GM13977 (cell line): Measurements from ENCODE around the gene NDUFA12.

Source experiments
- DNase-seq: peaks from one replicate; pipeline ENCODE4 v3.0.0; 2012; ENCODE audit warnings: low spot score
- in situ Hi-C: fragments of 300-500 bp; cut with MboI; formaldehyde crosslinking; loops from one replicate; pipeline ENCODE4 v1.12.0; 2022; ENCODE audit warnings: low sequenced_read_pairs, low pct_unique_long_range_greater_than_20kb, mixed read lengths, inconsistent platforms; ENCODE audit not compliant: unreplicated experiment
- TF ChIP-seq, protein P1 (sequence below): IDR thresholded peaks from 2 replicates; pipeline ENCODE4 v1.5.1; 2012; ENCODE audit warnings: mild to moderate bottlenecking, control low read depth; ENCODE audit not compliant: insufficient read depth; ENCODE audit errors: extremely low read depth, missing control alignments

The NDUFA12 gene

DNA sequence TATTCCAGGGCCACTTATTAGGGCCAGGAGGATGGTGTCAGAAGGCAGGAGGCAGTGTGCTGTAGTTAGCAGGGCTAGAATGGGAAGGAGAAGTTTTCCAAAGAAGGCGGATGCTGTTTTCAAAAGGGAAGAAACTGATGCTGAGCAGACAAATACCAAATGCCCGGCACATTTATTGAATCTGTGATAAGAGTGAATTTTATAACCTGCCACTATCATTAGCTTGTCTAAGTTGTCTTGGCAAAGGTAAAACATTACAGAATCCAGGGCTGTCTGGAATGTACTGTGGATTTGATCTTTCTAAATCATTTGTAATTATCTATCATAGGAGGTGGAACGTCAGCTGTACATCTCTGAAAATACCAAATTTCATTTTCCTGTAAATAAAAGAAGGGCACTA lies 40.8 kb downstream of the NDUFA12 start:
- TF ChIP-seq, protein P1, sequence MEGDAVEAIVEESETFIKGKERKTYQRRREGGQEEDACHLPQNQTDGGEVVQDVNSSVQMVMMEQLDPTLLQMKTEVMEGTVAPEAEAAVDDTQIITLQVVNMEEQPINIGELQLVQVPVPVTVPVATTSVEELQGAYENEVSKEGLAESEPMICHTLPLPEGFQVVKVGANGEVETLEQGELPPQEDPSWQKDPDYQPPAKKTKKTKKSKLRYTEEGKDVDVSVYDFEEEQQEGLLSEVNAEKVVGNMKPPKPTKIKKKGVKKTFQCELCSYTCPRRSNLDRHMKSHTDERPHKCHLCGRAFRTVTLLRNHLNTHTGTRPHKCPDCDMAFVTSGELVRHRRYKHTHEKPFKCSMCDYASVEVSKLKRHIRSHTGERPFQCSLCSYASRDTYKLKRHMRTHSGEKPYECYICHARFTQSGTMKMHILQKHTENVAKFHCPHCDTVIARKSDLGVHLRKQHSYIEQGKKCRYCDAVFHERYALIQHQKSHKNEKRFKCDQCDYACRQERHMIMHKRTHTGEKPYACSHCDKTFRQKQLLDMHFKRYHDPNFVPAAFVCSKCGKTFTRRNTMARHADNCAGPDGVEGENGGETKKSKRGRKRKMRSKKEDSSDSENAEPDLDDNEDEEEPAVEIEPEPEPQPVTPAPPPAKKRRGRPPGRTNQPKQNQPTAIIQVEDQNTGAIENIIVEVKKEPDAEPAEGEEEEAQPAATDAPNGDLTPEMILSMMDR, result no peak
- no peak for DNase-seq
- in situ Hi-C loops, result no loop called here

DNA sequence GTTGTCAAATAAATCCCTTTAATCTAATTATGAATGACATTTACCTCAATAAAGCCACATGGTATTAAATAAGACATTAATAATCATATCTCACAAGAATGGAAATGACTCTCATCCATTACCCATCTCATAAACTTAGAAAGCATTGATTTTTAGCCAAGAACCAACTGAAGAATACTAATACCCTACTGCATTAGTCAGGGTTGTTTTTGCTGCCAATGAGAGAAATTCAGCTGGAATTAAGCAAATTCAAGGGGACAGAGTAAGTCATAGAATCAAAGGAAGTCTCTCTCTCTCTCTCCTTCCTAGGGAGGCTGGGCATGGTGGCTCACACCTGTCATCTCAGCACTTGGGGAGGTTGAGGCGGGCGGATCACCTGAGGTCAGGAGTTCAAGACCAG lies 41.6 kb downstream of the NDUFA12 start:
- TF ChIP-seq, protein P1, result no peak
- DNase-seq, result no peak
- in situ Hi-C loops, result no loop called here

DNA sequence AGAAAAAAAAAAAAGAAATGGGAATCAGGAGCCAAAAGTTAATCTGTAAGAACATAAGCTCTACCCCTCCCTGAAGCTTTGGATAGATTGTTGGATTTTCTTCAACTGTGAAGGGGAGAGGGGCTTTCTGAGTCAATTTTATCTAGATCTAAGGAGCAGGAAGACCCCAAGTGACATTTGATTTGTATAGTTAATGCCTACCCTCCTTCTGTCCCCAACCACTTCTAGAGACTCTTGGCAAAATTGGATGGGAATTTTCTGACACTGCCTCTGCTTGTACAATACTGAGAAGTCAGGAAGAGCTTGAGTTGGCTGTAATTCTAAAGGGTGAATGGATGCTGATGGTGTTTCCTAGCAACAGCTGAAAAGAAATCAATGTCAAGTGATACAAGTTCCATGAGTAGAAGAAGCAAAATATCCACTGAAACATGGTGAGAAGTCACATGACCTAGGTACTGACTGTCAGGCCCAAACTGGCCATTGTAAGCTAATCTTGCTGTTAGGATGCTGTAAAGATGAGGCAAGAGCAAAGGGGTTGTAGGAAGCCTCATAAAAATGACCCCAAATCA lies 42.2 kb downstream of the NDUFA12 start:
- in situ Hi-C loops, result no loop called here
- DNase-seq, result no peak
- TF ChIP-seq, protein P1, result no peak

DNA sequence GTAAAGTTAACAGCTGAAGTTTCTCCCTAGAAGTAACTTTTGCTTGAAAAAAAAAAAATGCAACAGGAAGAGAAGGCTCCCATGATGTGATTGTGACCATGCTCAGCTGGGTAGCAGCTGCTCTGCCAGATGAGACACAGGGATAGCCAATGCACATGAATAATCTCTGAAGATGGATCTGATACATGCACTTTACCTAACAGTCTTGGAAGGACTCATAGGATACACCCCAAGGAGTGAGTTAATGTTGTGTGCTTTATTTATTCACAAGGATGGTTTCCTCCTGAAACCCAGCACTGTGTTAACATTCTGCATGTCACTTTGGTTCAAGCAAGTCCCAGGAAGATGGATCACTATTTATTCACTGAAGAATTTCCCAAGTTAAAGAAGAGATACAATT lies 46.5 kb downstream of the NDUFA12 start:
- TF ChIP-seq, protein P1, result no peak
- in situ Hi-C loops, result no loop called here
- no peak for DNase-seq

DNA sequence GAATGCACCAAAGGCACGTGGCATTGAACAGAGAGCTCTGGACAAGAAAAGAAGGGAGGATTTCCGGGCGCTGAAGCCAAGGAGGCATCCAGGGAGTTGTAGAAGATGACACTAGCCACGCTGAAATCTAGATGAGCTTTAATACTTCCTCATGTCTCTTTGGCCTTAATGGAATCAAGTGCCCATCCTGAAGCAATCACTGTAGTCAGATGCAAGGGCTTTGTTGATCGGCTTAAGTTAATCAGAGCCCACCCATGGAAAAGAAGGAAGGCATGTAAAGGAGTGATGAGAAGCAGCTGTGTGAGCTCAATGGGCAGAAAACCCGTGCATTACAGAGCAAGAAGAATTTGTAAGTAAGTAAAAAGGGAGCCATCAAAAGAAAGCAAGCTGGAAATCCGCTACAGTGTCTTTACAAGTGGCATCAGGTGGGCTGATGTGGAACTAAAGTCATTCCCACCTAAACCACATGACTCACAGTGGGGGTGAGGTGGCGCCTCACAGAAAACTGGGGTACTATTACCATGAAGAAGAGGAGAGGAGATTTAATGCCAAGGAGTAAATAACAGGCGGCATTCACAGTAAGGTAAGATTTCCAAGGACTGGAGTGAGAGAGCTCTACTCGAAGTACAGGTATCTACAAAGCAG lies 48.4 kb downstream of the NDUFA12 start:
- DNase-seq, result no peak
- TF ChIP-seq, protein P1, result no peak
- in situ Hi-C loops, result no loop called here

DNA sequence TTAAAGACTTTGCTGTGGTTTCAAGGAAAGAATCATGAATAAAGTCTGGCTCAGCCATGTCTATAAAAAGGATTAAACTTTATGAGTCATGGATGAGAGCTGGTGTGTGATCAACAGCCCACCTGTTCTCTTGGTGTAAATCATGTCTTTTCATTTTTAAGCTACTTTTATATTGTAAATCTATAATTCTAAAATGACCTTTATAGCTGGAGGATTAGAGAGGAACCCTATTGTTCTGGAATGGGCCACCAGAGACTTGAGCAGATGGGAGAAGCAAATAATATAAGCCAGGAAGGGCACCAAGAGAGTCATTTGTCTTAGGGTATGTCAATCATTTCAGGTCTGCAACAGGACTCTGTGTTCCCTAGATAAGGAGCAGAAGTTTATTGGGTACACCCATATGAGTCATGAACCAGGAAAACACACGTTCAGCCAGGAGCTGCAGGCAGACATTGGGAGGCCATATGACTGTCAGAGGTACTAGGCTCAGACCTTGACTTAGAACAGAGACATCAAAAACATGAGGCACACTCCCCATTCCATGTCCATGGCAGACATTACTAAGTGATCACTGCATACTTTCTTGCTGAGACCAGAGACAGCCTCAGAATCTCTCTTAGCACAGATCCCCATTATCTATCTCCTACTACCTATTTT lies 49.3 kb downstream of the NDUFA12 start:
- TF ChIP-seq, protein P1, result no peak
- DNase-seq, result no peak

More for the DNA sequence above, 49.3 kb downstream of the NDUFA12 start:
- in situ Hi-C loops, result no loop called here
